ENCODE measurements around the gene EPN1. TPM values are rescaled to one million over a fixed set of nuclear protein-coding genes. Genes with fewer than 3 reads are reported as not detected.

Gene EPN1
- total and polyA plus RNA-seq, 9 of the 15 experiments (the other 6 are each of a cell fraction or from before 2014, with no cell fraction given) = 0.08 to 138 (median 12.7) TPM

DNA sequence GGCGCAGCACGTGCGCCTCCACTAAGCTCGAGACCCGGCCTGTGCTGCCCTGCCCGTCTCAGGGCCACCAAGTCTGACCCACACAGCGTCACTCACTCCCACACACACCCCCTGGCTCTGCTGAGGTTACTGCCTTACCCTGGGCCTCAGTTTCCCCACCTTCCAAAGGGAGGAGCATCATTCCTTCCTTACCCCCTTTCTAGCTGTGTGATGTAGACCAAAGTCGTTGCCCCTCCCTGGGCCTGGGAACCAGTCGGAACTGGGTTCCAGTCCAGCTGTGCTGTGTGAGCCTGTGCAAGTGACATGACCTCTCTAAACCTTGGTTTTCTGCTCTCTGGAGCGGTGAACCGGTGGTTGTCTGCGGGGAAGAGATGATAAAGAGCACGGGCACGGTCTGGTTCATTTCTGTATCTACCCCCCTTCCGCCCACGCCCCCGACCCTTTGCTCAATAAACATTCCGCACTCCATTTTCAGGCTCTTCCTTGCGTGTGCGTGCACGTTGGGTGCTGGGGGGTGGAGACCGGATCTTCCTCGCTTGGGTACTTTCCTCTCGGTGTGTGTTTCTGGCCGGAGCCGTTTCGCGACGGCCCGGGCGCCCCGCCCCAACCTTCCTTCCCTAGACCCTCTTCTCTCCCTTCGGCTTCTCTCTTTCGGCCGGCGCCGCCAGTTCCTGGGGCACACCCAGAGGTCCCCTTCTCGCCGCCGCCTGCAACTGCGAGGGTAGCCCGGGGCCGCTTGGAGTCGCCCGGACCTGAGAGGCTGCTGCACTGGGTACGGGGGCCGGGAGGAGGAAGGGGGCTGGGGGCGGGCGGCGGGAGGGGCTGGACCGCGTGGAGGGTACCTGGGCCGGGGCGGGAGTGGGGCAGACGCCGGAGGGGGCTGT lies 31.8 kb upstream of the EPN1 start, which contains the start of gene ZNF581 (continued):
- TF ChIP-seq SREBF1 (IDR thresholded peaks at IDR 0.05; ENCODE audit: borderline replicate concordance, low read depth, low read length) = no peak
- TF ChIP-seq ZNF764 (CRISPR knock-in tag; IDR thresholded peaks at IDR 0.05; ENCODE audit: low read depth) = no peak
- TF ChIP-seq, protein P1, sequence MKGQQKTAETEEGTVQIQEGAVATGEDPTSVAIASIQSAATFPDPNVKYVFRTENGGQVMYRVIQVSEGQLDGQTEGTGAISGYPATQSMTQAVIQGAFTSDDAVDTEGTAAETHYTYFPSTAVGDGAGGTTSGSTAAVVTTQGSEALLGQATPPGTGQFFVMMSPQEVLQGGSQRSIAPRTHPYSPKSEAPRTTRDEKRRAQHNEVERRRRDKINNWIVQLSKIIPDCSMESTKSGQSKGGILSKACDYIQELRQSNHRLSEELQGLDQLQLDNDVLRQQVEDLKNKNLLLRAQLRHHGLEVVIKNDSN (CRISPR knock-in tag; IDR thresholded peaks at IDR 0.05) = no peak
- no peak for TF ChIP-seq MEIS2 (IDR thresholded peaks at IDR 0.05; ENCODE audit: partially characterized antibody)
- no peak for TF ChIP-seq NCOA6 (IDR thresholded peaks at IDR 0.05)
- TF ChIP-seq NRF1 (conservative IDR thresholded peaks at IDR 0.05 in 1 of 2, IDR thresholded peaks at IDR 0.05 in 1 of 2) = 0 out of 4 replicates have a peak, but pooled peaks of 1 of the 2 experiments have one; percentile 21
- TF ChIP-seq FOXK1 (CRISPR knock-in tag; IDR thresholded peaks at IDR 0.05; ENCODE audit: borderline replicate concordance) = no peak
- no peak for TF ChIP-seq ZNF695 (CRISPR knock-in tag; IDR thresholded peaks at IDR 0.05)
- TF ChIP-seq, protein P2, sequence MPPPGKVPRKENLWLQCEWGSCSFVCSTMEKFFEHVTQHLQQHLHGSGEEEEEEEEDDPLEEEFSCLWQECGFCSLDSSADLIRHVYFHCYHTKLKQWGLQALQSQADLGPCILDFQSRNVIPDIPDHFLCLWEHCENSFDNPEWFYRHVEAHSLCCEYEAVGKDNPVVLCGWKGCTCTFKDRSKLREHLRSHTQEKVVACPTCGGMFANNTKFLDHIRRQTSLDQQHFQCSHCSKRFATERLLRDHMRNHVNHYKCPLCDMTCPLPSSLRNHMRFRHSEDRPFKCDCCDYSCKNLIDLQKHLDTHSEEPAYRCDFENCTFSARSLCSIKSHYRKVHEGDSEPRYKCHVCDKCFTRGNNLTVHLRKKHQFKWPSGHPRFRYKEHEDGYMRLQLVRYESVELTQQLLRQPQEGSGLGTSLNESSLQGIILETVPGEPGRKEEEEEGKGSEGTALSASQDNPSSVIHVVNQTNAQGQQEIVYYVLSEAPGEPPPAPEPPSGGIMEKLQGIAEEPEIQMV (tag; conservative IDR thresholded peaks at IDR 0.05; ENCODE audit: low read depth) = no peak
- no peak for TF ChIP-seq ZNF780A (CRISPR knock-in tag; IDR thresholded peaks at IDR 0.05)
- no peak for TF ChIP-seq FOXA1 (IDR thresholded peaks at IDR 0.05; ENCODE audit: borderline replicate concordance)
- TF ChIP-seq HNRNPH1 (optimal IDR thresholded peaks at IDR 0.05; ENCODE audit: low read depth, low read length) = no peak
- TF ChIP-seq IFI16 (CRISPR knock-in tag; IDR thresholded peaks at IDR 0.05) = no peak
- peak; percentile 47 for TF ChIP-seq ATF7 (IDR thresholded peaks at IDR 0.05)
- TF ChIP-seq NR2F6 (CRISPR knock-in tag; IDR thresholded peaks at IDR 0.05) = no peak
- TF ChIP-seq, protein P3, sequence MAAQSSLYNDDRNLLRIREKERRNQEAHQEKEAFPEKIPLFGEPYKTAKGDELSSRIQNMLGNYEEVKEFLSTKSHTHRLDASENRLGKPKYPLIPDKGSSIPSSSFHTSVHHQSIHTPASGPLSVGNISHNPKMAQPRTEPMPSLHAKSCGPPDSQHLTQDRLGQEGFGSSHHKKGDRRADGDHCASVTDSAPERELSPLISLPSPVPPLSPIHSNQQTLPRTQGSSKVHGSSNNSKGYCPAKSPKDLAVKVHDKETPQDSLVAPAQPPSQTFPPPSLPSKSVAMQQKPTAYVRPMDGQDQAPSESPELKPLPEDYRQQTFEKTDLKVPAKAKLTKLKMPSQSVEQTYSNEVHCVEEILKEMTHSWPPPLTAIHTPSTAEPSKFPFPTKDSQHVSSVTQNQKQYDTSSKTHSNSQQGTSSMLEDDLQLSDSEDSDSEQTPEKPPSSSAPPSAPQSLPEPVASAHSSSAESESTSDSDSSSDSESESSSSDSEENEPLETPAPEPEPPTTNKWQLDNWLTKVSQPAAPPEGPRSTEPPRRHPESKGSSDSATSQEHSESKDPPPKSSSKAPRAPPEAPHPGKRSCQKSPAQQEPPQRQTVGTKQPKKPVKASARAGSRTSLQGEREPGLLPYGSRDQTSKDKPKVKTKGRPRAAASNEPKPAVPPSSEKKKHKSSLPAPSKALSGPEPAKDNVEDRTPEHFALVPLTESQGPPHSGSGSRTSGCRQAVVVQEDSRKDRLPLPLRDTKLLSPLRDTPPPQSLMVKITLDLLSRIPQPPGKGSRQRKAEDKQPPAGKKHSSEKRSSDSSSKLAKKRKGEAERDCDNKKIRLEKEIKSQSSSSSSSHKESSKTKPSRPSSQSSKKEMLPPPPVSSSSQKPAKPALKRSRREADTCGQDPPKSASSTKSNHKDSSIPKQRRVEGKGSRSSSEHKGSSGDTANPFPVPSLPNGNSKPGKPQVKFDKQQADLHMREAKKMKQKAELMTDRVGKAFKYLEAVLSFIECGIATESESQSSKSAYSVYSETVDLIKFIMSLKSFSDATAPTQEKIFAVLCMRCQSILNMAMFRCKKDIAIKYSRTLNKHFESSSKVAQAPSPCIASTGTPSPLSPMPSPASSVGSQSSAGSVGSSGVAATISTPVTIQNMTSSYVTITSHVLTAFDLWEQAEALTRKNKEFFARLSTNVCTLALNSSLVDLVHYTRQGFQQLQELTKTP (IDR thresholded peaks at IDR 0.05; ENCODE audit: low read depth in 1 of 2, partially characterized antibody in 2 of 2) = peak in 1 of 2 experiments; percentile 27
- peak; percentile 95 for TF ChIP-seq GABPB1 (CRISPR knock-in tag; IDR thresholded peaks at IDR 0.05)
- TF ChIP-seq, protein P4, sequence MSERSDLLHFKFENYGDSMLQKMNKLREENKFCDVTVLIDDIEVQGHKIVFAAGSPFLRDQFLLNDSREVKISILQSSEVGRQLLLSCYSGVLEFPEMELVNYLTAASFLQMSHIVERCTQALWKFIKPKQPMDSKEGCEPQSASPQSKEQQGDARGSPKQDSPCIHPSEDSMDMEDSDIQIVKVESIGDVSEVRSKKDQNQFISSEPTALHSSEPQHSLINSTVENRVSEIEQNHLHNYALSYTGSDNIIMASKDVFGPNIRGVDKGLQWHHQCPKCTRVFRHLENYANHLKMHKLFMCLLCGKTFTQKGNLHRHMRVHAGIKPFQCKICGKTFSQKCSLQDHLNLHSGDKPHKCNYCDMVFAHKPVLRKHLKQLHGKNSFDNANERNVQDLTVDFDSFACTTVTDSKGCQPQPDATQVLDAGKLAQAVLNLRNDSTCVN (CRISPR knock-in tag; IDR thresholded peaks at IDR 0.05) = no peak
- no peak for TF ChIP-seq CHD2 (IDR thresholded peaks at IDR 0.05; ENCODE audit: low read depth, low read length)
- TF ChIP-seq ZNF121 (CRISPR knock-in tag; conservative IDR thresholded peaks at IDR 0.05) = no peak
- no peak for TF ChIP-seq SRSF1 (IDR thresholded peaks at IDR 0.05; ENCODE audit: low read depth, low read length)
